Measurements from ENCODE around the gene MCEE.

- TF ChIP-seq GABPA (IDR thresholded peaks at IDR 0.05; ENCODE audit: low read depth) (no peak), CTCF (IDR thresholded peaks at IDR 0.05; ENCODE audit: insufficient read depth, low read length) (no peak), POLR2AphosphoS5 (IDR thresholded peaks at IDR 0.05; ENCODE audit: low read depth) (no peak), REST (IDR thresholded peaks at IDR 0.05; ENCODE audit: insufficient replicate concordance, low read depth) (no peak), SPI1 (IDR thresholded peaks at IDR 0.05; ENCODE audit: borderline replicate concordance, low read depth) (no peak)
These were observed 44.2 kb upstream of the MCEE start for GRCh38 chr2:71174207-71174606.
